HS-5 (cell line): ENCODE data around the gene ARHGEF6.

Experiments used
- DNase-seq: peaks from one replicate; pipeline ENCODE4 v3.0.0-alpha.2; 2012; ENCODE audit warnings: low read depth

The ARHGEF6 gene

GRCh38 chrX:136646602-136647239 lies 134.0 kb downstream of the ARHGEF6 start:
- DNase-seq: no peak

DNA sequence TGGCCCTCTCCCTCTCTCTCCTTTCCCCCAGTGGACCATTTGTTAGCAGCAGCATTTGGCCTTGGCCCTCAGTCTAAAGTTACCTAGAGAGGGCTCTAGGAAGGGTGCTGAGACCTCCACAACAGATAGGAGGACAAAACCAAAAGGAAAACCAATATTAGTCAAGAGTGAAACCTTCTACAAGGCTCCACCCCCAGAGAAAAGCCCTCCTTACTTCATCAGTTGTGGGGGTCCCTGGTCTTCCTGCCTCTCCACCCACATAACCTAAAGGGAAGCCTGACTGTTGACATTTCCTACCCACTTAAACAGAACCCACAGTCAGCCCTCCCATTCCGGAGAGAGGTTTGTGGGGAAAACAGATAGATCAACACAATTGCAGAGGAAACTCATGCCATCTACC lies 137.5 kb downstream of the ARHGEF6 start:
- DNase-seq: no peak

GRCh38 chrX:136639506-136640176 lies 141.1 kb downstream of the ARHGEF6 start:
- no peak for DNase-seq

DNA sequence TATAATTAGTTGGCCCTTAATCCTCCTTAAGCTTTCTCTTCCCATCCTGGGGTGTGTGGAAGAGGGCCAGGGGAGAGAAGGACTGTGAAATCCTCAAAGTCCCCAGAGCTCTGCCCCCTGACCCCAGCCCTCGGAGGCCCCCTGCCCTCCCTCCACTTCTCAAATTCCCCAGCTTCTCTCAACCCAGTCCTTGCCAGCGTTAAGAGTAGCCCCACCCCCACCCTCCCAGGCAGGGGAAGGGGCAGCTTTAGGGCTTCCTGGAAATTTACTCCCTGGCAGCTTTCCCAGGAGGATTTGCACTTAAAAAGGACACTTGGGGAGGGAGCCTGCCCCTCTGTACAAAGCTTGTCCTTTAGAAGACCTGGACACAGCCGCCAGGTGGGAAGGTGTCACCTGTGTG lies 144.6 kb downstream of the ARHGEF6 start:
- no peak for DNase-seq

DNA sequence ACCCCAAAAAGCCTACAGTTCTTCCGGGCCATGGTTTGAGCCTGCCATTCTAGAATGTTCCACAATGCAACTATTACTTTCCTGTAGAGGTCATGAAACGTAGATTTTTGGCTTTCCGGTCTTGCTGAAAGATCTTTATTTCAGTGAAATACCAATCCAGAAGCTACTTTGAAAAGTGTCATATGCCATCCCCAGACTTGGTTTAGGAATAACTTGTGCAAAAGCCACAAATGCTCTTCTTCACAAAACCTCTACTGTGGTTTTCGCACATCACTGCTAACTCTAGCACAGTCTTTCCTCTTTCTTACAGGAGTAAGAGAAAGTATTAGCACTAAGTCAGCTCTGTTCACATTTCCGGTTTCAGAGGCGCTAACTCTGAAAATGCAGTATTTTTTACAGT lies 145.5 kb downstream of the ARHGEF6 start:
- DNase-seq: no peak

DNA sequence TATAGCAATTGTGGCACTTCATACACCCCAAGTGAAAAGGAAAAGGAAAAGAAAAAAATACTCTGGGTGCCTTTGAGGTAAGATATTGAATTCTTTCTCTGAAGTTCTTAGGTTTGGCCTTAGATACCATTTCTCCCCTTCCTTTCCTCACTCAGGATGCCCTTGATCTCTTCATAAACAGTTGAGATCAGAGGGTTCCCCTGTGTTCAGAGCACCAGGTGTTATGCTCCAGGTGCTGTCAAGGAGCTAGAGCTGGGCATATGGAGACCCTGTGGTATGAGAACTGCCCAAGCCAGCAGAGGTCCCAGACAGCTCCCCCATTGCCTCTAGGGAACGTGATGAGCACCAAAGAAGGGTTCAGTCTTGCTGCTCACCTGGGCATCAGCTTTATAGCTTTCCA lies 149.9 kb downstream of the ARHGEF6 start:
- DNase-seq: no peak

DNA sequence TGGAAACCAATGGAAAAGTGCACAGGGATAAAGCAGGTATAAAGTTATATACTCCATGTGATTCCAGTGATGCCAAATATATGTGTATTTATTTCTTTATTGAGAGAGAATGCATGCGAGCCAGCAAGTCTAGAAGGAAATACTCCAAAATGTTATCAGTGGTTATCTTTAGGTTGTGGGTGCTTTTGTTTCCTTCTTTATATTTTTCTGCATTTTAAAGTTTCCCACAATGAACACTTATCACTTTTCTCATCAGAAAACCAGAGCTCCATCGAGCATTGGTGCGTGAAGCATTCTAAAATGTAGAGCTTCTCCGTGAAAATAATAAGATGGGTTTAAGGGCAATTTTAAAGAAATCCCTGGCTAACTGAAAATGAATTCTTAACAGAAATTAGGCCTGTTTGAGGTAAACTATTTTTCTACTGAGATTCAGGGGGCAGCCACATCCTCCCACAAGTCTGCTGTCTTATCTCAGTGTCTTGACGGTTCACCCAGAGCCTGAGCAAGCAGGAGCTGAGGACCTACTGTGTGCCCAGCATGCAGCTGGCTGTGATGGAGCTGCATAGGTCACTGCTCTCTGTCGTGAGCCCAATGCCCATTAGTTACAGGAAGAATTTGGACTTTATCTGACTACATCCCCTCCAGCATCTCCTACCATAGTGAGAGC lies 151.5 kb downstream of the ARHGEF6 start:
- DNase-seq: no peak

DNA sequence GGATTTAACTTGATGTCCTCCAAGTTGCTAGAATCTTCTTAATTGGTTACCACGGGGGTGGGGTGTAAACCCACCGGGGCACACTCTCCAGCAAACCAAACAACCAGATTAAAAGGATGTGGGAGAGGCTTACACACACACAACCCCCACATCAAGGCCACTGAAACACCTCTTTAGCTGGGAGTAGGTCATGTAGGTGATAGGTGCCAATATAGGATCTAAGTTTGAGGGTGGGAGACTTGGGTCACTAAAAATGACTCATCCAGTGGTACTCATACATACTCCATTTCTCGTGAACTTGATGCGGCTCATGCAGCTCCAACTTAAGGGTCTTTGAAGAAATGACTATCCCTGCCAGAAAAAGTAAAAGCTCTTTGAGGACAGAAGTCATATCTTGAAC lies 153.3 kb downstream of the ARHGEF6 start:
- no peak for DNase-seq

- DNase-seq: no peak
These were observed 153.8 kb downstream of the ARHGEF6 start for GRCh38 chrX:136626891-136627290.

- DNase-seq: no peak
These were observed 154.5 kb downstream of the ARHGEF6 start for GRCh38 chrX:136626237-136626636.

DNA sequence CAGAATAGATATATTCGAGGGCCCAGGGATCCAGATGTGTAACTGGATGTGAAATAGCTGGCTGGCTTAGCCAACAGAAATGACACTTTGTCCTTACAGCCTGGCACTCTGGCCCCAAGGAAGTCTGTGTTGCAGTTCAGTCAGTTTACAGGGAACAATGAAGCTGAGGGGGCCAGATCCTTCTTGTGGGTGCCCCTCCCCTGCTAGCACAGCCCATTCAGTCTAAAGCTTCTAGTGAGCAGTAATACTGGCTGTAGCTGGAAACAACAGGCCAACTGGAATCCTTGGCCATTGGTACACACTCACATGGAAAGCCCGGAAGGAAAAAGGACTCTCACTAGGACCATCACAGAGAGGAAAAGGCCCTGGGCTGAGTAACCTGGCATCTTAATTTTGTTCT lies 155.5 kb downstream of the ARHGEF6 start:
- DNase-seq: no peak

DNA sequence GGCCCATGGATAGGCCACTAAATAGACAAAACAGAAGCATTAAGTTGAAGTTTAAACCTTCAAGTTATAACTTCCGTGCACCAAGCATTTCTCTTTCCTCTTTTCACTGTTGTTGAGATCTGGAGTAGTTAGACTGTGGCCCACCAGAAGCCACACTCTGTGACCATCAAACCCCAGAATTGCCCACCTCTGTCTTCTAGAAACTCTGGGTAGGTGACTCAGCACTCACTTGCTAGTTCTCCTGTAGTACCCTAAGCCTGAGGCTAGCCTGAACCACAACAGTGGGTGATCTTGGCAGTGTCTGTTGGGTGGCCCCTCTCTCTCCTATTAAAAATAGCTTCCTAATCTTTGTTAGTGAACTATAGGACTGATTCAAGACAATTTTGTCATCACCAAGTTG lies 157.3 kb downstream of the ARHGEF6 start:
- DNase-seq: no peak

DNA sequence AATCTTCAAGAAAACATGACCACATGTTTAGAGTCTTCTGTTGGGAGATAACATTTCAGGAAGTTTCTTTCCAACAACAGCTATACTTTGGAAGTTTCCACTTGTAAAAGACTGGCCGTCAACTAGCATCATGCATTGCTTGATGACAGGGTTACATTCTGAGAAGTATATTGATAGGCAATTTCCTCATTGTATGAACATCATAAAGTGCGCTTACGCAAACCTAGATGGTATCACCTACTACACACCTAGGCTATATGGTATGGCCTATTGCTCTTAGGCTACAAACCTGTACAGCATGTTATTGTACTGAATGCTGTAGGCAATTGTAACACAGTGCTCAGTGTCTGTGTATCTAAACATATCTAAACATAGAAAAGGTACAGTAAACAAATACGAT lies 158.2 kb downstream of the ARHGEF6 start:
- no peak for DNase-seq

DNA sequence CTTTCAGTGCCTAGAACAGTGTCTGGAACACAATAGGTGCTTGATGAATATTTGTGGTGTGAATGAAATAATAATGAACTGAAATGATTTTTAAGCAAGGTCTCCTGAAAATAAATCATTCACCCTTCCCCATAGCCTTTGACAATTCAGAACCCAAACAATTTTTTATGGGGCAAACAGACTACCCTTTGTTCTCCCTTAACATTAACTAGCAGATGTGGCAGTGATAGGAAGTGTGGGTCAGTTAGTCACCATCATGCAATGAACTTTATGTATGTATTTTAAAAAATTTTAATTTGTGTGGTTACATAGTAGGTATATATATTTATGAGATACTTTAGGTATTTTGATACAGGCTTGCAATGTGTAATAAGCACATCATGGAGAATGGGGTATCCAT lies 160.0 kb downstream of the ARHGEF6 start:
- DNase-seq: no peak

- no peak for DNase-seq
These were observed 160.7 kb downstream of the ARHGEF6 start for GRCh38 chrX:136619899-136620505.

DNA sequence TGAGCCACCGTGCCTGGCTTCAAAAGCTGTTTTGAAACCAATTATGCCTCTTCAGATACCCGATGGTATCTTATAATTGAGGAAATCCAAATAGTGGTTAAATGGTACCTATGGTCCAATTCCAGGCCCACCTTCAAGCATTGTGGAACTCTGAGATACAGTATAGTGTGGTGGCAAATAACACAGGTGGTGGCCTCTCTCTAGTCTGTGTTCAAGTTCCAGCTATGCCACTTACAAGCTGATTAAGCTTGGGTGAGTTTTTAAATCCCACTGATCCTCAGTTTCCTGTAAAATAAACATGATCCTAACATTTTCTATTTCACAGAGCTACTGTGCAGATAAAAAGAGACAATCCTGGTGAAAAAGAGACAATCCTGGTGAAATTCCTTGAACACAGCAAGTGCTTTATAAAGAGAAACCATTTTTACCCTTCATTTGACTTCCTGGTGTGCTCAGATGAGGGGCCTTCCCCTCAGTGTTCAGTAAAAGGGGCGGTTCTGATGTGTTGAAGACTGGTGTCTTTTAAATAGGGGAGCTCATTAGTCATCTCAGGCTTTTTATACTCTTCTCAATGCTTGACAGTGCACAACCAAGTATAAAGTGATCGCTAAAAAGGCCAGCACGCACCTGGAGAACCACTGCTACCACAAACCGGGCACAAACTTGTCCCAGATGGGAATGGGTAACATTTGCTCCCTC lies 163.6 kb downstream of the ARHGEF6 start:
- DNase-seq: no peak
